Erythroblast (primary cell): ENCODE data around the gene NEDD4L.

Experiments used
- GATA1 ChIP-seq: IDR thresholded peaks from 2 replicates; pipeline ENCODE4 v1.6.1; 2011; ENCODE audit warnings: low read depth, mild to moderate bottlenecking, control low read depth, low read length, moderate library complexity
- POLR2A ChIP-seq: IDR thresholded peaks from 2 replicates; pipeline ENCODE4 v1.6.1; 2011; ENCODE audit warnings: mild to moderate bottlenecking, low read length

DNA sequence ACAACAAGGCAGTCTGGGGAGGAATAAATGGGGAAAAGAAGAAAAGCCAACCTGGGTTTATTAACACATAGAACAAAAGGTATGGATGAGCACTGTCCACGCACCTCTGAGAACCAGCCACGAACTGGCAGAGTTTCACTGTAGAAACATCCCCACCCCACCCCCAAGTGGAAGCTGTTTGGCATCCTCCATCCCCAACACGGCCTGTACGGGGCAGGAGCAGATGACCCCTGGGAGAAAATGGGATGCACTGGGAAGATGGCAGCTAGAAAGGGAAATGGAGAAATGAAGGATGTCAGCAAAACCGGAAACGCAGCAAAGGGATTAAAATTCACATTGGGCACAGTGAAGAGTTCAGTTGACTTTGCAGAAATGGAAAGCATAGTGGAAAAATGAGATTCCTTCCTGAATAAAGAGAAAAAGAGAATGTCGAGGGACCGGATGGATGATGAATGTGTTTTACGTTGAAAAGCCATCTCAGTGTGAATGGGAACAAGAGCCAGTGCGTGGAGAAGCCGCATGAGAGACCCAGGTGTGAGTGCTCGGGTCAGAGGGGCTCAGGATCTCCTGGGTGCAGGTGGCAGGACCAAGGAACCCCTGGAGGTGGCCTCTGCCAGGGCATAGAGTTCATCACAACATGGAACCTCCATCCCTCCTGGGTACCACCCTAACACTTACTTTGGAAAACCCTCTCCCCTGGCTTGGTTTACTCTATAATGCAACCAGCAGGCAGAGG, 337.8 kb downstream of the NEDD4L start:
- TF ChIP-seq POLR2A (no peak), GATA1 (no peak)
